Body of pancreas (tissue), 4 donors: Measurements from ENCODE around the gene CXCL11.

Experiments used
- CTCF ChIP-seq, 7 experiments: fragments of 450-650 bp in 4 of 7; fragments of 200-600 bp in 3 of 7; sonication (generic) in 3 of 7; IDR thresholded peaks; one replicate each; pipeline ENCODE4 v1.5.1; 2016 to 2019; ENCODE audit warnings: antibody characterized with exemption in 7 of 7
- POLR2A ChIP-seq, 3 donors: fragments of 450-650 bp; IDR thresholded peaks; one replicate each; pipeline ENCODE4 v1.6.1; 2016; ENCODE audit warnings: antibody characterized with exemption in 3 of 3, mild to moderate bottlenecking in 2 of 3

GRCh38 chr4:76060506-76060905 is 24.6 kb upstream of the CXCL11 start:
- no peak for TF ChIP-seq CTCF (IDR thresholded peaks at IDR 0.05)
- no peak for TF ChIP-seq POLR2A (IDR thresholded peaks at IDR 0.05)
